Measurements from ENCODE around the gene FKBP6.
"Not testable (repeated sequence)": the region's sequence is repeated elsewhere in the genome, so short reads cannot be mapped to it uniquely, and the experiment has no call there.

FKBP6 gene

GRCh38 chr7:73397521-73398281 is 69.7 kb downstream of the FKBP6 start:
- DNase-seq: no peak

GRCh38 chr7:73399185-73400050 is 71.5 kb downstream of the FKBP6 start:
- peak; percentile 72 for DNase-seq

GRCh38 chr7:73404860-73405259 is 76.9 kb downstream of the FKBP6 start:
- DNase-seq: not testable (repeated sequence)
